Spleen (tissue), 3 donors: Measurements from ENCODE around the gene CAMTA1.

Source experiments
- POLR2A ChIP-seq, 3 donors: fragments of 450-650 bp; IDR thresholded peaks; one replicate each; pipeline ENCODE4 v1.5.1; 2017; ENCODE audit warnings: antibody characterized with exemption in 3 of 3, mild to moderate bottlenecking in 1 of 3
- POLR2AphosphoS5 ChIP-seq, 3 donors: sonication (generic); formaldehyde crosslinking; IDR thresholded peaks; one replicate each; pipeline ENCODE4 v1.5.1; 2017; ENCODE audit warnings: antibody characterized with exemption in 3 of 3

DNA sequence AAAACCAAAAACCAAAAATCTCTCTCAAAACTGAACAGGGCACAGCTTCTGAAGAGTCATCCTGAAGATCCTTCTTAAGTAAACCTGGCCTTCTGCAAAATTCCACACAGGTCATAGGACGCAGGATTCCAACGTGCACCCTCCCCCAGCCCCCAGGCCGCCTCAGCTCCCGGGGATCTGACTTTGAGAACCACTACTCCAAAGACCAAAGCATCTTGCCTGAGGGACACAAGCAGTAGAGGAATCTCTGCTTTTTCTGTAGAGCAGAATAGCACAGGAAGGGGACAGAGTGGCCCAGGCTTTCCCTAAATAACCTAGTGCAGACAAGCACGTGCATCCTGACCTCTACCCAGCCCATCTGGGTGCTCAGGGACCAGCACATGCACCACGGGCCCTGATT is 881.0 kb downstream of the CAMTA1 start:
- no peak for TF ChIP-seq POLR2A (IDR thresholded peaks at IDR 0.05)
- no peak for TF ChIP-seq POLR2AphosphoS5 (IDR thresholded peaks at IDR 0.05)
